KMS-11 (cell line): ENCODE measurements around the gene TBC1D1.

Experiments used
- H2AFZ ChIP-seq: fragments of 200-600 bp; sonication (generic); 2 replicates; pipeline ENCODE4 v1.6.1; 2016; ENCODE audit warnings: antibody characterized with exemption, mixed run types, low read depth
- H3K27ac ChIP-seq: fragments of 200-600 bp; sonication (generic); 2 replicates; pipeline ENCODE4 v1.6.1; 2016; ENCODE audit warnings: mild to moderate bottlenecking, mixed run types
- H3K27me3 ChIP-seq: fragments of 200-600 bp; sonication (generic); 2 replicates; pipeline ENCODE4 v1.6.1; 2017; ENCODE audit warnings: mild to moderate bottlenecking, low read depth, mixed run types, moderate library complexity; ENCODE audit not compliant: insufficient read depth
- H3K36me3 ChIP-seq: fragments of 200-600 bp; sonication (generic); 2 replicates; pipeline ENCODE4 v1.6.1; 2017; ENCODE audit warnings: mild to moderate bottlenecking, mixed run types; ENCODE audit not compliant: insufficient read depth
- H3K4me1 ChIP-seq: fragments of 200-600 bp; sonication (generic); 2 replicates; pipeline ENCODE4 v1.6.1; 2016; ENCODE audit warnings: mild to moderate bottlenecking, low read depth, mixed run types; ENCODE audit not compliant: poor library complexity, severe bottlenecking
- H3K4me2 ChIP-seq: fragments of 200-600 bp; sonication (generic); 2 replicates; pipeline ENCODE4 v1.7.0; 2016; ENCODE audit warnings: mild to moderate bottlenecking, mixed run types
- H3K4me3 ChIP-seq: fragments of 200-600 bp; sonication (generic); IDR thresholded peaks from 2 replicates; pipeline ENCODE4 v1.6.1; 2017; ENCODE audit warnings: low read depth, low read length, mixed read lengths; ENCODE audit not compliant: insufficient read depth
- H3K79me2 ChIP-seq: fragments of 200-600 bp; sonication (generic); 2 replicates; pipeline ENCODE4 v1.6.1; 2016; ENCODE audit warnings: low read depth, mixed run types; ENCODE audit not compliant: insufficient read depth
- H3K9ac ChIP-seq: fragments of 200-600 bp; sonication (generic); 2 replicates; pipeline ENCODE4 v1.6.1; 2016; ENCODE audit warnings: mild to moderate bottlenecking, mixed run types
- H4K20me1 ChIP-seq: fragments of 200-600 bp; sonication (generic); 2 replicates; pipeline ENCODE4 v1.6.1; 2016; ENCODE audit warnings: mild to moderate bottlenecking, mixed run types; ENCODE audit not compliant: insufficient read depth
- TF ChIP-seq, protein P1 (sequence below): fragments of 200-600 bp; sonication (generic); conservative IDR thresholded peaks from 2 replicates; pipeline ENCODE4 v1.6.1; 2017; ENCODE audit warnings: low read depth, mild to moderate bottlenecking, antibody characterized with exemption, low read length, moderate library complexity, mixed read lengths

TBC1D1 gene

GRCh38 chr4:38133711-38134480 lies 243.0 kb downstream of the TBC1D1 start:
- peak overlapping the region; percentile 98; the same call in 1 of the 2 replicates for H3K4me2 ChIP-seq
- H3K79me2 ChIP-seq = no peaks in the 10 kb centered on the region
- peak overlapping the region; percentile 99; the same call in 1 of the 2 replicates for H3K27ac ChIP-seq
- TF ChIP-seq, protein P1, sequence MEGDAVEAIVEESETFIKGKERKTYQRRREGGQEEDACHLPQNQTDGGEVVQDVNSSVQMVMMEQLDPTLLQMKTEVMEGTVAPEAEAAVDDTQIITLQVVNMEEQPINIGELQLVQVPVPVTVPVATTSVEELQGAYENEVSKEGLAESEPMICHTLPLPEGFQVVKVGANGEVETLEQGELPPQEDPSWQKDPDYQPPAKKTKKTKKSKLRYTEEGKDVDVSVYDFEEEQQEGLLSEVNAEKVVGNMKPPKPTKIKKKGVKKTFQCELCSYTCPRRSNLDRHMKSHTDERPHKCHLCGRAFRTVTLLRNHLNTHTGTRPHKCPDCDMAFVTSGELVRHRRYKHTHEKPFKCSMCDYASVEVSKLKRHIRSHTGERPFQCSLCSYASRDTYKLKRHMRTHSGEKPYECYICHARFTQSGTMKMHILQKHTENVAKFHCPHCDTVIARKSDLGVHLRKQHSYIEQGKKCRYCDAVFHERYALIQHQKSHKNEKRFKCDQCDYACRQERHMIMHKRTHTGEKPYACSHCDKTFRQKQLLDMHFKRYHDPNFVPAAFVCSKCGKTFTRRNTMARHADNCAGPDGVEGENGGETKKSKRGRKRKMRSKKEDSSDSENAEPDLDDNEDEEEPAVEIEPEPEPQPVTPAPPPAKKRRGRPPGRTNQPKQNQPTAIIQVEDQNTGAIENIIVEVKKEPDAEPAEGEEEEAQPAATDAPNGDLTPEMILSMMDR = no peak
- H3K27me3 ChIP-seq = no peaks in the 10 kb centered on the region
- H3K36me3 ChIP-seq = no peaks in the 10 kb centered on the region
- no peak overlapping the region for H3K9ac ChIP-seq
- H4K20me1 ChIP-seq = no peaks in the 10 kb centered on the region
- no peak overlapping the region for H3K4me3 ChIP-seq
- peaks cover 55% of the 10 kb centered on the region for H3K4me1 ChIP-seq
- H2AFZ ChIP-seq = no peak overlapping the region

DNA sequence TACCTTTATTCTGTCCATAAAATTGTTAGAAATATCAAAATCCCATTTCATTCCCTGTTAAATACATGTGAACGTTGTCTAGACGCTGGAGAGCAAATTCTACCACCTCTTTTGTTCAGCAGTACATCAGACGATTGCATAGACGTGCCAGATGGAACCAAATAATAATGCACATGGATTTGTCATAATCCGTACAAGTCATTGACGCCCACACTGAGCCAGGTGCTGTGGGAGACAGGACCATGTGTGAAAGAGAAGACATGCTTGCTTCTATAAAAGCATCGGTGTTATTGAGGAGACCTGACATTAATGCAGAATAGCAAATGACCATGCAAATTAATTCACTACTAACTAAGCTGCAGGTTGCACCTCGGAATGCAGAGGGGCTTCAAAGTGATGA lies 244.3 kb downstream of the TBC1D1 start:
- Histone ChIP-seq H4K20me1 (no peaks in the 10 kb centered on the region), H3K27me3 (no peaks in the 10 kb centered on the region), H3K9ac (no peak overlapping the region), H3K36me3 (no peaks in the 10 kb centered on the region), H3K4me2 (no peak overlapping the region), H3K4me3 (no peak overlapping the region), H3K27ac (no peak overlapping the region), H3K4me1 (peaks cover 43% of the 10 kb centered on the region), H2AFZ (no peak overlapping the region), H3K79me2 (no peaks in the 10 kb centered on the region)
- TF ChIP-seq, protein P1 = no peak

DNA sequence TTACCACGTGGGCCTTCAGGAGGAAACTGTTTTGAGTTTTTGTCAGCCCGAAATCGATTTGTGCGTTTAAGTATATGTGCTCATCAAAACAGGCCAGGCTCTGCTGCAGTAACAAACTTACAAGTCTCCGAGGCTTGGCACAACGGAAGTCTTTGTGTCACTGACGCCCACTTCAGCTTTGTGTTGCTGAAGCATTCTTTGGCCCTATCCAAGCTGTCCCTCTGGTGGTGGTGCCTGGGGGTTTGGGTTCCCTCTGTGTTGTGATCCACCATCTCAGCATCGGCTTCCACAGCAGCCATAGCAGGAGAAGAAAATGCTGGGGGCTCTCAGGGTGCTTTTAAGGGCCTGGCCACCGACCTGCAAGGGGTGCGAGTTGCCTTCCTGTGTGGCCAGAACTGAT lies 245.7 kb downstream of the TBC1D1 start:
- no peaks in the 10 kb centered on the region for H4K20me1 ChIP-seq
- H3K27ac ChIP-seq = no peak overlapping the region
- H3K79me2 ChIP-seq = no peaks in the 10 kb centered on the region
- TF ChIP-seq, protein P1 = no peak
- H3K9ac ChIP-seq = no peak overlapping the region
- H3K27me3 ChIP-seq = no peaks in the 10 kb centered on the region
- H3K4me1 ChIP-seq = peaks cover 33% of the 10 kb centered on the region
- H2AFZ ChIP-seq = no peak overlapping the region
- no peaks in the 10 kb centered on the region for H3K36me3 ChIP-seq
- H3K4me3 ChIP-seq = no peak overlapping the region
- no peak overlapping the region for H3K4me2 ChIP-seq

DNA sequence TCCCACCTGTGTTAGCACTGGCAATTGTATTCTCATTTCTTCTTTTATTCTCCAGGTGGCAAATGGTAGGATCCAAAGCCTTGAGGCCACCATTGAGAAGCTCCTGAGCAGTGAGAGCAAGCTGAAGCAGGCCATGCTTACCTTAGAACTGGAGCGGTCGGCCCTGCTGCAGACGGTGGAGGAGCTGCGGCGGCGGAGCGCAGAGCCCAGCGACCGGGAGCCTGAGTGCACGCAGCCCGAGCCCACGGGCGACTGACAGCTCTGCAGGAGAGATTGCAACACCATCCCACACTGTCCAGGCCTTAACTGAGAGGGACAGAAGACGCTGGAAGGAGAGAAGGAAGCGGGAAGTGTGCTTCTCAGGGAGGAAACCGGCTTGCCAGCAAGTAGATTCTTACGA lies 246.2 kb downstream of the TBC1D1 start:
- no peaks in the 10 kb centered on the region for H4K20me1 ChIP-seq
- no peak overlapping the region for H3K4me3 ChIP-seq
- TF ChIP-seq, protein P1 = no peak
- no peaks in the 10 kb centered on the region for H3K79me2 ChIP-seq
- H3K27ac ChIP-seq = no peak overlapping the region
- H2AFZ ChIP-seq = no peak overlapping the region
- H3K9ac ChIP-seq = no peak overlapping the region
- no peaks in the 10 kb centered on the region for H3K36me3 ChIP-seq
- no peak overlapping the region for H3K4me2 ChIP-seq
- no peaks in the 10 kb centered on the region for H3K27me3 ChIP-seq
- H3K4me1 ChIP-seq = peaks cover 29% of the 10 kb centered on the region
